Breast epithelium (tissue), 3 donors: ENCODE measurements around the gene PCAT7.

ENCODE experiments used
- CTCF ChIP-seq, 3 donors: fragments of 450-650 bp; IDR thresholded peaks; one replicate each; pipeline ENCODE4 v1.5.1; 2016 to 2017; ENCODE audit warnings: antibody characterized with exemption in 3 of 3, mild to moderate bottlenecking in 3 of 3, moderate library complexity in 3 of 3
- POLR2A ChIP-seq: fragments of 450-650 bp; IDR thresholded peaks from one replicate; pipeline ENCODE4 v1.6.1; 2016; ENCODE audit warnings: antibody characterized with exemption, mild to moderate bottlenecking, moderate library complexity

- TF ChIP-seq CTCF (IDR thresholded peaks at IDR 0.05) (no peak), POLR2A (no peak)
Measured at GRCh38 chr9:94586814-94587213, 31.9 kb downstream of the PCAT7 start.
